Retinal pigment epithelial cell (primary cell): Measurements from ENCODE around the gene ZNHIT2.

Experiments used
- DNase-seq: peaks from one replicate; pipeline ENCODE4 v3.0.0-alpha.2; 2010; ENCODE audit warnings: low read depth
- H3K4me3 ChIP-seq: 2 replicates; pipeline ENCODE4 v1.5.1; 2011; ENCODE audit warnings: mild to moderate bottlenecking, low read length, control low read depth, moderate library complexity
- TF ChIP-seq, protein P1 (sequence below): conservative IDR thresholded peaks from 2 replicates; pipeline ENCODE4 v1.5.1; 2011; ENCODE audit warnings: low read depth, low read length, control low read depth, inconsistent platforms

Gene ZNHIT2

DNA sequence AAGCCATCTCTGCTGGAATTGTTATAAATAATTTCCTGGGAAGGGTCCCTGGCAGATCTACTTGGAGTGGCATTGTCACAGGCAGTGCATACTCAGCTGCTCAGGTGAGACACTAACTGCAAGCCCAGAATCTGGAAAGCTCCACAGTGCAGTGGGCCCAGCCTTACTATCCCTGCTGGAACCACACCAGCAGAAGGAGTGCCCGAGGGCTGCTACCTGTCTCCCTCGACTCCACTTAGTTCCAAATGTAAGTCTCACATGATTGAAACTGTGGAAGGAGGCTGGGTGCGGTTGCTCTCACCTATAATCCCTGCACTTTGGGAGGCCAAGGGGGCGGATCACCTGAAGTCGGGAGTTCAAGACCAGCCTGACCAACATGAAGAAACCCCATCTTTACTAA lies 31.2 kb upstream of the ZNHIT2 start:
- H3K4me3 ChIP-seq, result no peak overlapping the region
- TF ChIP-seq, protein P1, sequence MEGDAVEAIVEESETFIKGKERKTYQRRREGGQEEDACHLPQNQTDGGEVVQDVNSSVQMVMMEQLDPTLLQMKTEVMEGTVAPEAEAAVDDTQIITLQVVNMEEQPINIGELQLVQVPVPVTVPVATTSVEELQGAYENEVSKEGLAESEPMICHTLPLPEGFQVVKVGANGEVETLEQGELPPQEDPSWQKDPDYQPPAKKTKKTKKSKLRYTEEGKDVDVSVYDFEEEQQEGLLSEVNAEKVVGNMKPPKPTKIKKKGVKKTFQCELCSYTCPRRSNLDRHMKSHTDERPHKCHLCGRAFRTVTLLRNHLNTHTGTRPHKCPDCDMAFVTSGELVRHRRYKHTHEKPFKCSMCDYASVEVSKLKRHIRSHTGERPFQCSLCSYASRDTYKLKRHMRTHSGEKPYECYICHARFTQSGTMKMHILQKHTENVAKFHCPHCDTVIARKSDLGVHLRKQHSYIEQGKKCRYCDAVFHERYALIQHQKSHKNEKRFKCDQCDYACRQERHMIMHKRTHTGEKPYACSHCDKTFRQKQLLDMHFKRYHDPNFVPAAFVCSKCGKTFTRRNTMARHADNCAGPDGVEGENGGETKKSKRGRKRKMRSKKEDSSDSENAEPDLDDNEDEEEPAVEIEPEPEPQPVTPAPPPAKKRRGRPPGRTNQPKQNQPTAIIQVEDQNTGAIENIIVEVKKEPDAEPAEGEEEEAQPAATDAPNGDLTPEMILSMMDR, result no peak
- DNase-seq, result no peak

DNA sequence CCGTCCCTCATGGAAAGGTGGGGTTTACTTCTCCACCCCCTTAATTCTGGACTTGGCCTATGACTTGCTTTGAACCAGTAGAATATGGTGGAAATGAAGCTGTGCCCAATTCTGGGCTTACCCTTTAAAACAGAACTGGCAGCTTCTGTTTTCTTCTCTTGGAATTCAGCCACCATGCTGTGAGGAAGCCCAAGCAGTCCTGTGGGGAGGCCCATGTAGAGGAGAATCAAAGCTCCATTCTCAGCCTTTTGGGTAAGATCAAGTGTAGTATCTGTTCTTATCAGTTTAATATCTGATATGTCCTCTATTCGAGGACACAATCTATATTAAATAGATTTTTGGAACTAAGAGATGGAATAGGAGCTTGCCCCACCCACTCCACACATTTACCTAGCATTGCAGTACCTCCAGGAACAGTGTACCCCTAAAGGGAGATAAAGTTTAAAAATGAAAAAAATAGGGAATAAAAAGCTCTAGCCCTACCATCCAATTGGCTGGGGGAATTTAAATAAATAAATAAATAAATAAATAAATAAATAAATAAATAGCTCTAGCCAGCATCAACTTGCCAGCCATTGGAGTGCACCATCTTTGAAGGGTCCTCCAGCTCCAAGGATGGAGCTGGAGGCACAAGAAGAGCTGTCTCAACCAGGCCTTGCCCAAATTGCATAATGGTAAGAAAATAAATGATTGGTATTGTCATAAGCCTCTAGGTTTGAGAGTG lies 30.0 kb upstream of the ZNHIT2 start:
- no peak for DNase-seq
- no peak overlapping the region for H3K4me3 ChIP-seq
- TF ChIP-seq, protein P1, result no peak

DNA sequence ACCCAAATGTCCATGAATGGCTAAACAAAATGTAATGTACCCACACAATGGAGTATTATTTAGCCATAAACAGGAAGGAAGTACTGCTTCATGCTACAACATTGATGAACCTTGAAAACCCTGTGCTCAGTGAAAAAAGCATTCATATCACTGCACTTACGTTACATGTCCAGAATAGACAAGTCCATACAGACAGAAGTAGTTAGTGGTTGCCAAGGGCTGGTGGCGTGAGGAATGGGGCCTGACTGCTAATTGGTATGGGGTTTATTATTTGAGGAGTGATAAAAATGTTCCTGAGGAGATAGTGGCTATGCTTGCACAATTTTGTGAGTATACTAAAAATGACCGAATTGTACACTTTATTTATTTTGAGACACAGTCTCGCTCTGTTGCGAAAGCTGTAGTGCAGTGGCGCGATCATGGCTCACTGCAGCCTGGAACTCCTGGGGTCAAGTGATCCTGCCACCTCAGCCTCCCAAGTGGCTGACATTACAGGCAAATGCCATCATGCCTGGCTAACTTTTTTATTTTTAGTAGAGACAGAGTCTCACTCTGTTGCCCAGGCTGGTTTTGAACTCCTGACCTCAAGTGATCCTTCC lies 24.5 kb upstream of the ZNHIT2 start:
- DNase-seq, result no peak
- TF ChIP-seq, protein P1, result no peak
- no peak overlapping the region for H3K4me3 ChIP-seq

DNA sequence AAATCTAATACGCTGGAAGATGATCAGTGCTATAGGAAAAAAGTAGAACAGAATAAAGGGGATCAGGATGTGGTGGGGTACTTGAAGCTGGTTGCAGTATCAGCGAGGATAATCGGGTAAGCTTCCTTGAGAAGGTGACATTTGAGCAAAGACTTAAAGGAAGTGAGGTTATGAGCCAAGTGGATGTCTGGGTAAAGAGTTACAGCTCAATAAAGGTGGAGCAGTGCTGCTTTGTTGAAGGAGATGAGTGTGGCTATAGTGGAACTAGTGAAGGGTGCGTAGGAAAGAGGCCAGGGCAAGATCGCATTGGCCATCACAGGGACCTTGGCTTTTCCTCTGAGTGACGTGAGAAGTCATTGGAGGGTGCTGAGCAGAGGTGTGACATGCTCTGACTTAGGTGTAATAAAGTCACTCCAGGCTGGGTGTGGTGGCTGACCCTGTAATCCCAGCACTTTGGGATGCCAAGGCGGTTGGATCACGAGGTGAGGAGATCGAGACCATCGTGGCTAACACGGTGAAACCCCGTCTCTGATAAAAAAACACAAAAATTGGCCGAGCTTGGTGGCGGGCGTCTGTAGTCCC lies 19.1 kb upstream of the ZNHIT2 start:
- DNase-seq, result no peak
- H3K4me3 ChIP-seq, result no peak overlapping the region
- TF ChIP-seq, protein P1, result no peak

DNA sequence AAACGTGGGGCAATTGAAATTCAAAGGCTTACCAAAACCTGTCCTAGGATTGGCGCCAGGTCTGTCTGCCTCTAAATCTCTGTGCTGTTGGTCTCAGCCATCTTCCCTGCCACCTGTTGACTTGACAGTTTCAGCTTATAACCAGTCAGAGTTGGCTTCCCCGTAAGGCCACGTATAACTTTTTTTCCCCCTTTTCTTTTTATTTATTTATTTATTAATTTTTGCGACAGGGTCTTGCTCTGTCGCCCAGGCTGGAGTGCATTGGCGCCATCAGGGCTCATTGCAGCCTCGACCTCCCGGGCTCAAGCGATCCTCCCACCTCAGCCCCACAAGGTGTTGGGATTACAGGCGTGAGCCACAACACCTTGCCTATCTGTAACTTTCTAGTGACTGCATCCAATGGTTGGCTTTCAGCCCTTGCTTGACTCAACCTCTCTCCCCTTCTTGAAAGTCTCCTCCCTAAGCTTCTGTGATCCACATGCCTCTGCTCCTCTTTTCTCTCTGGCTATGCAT lies 18.2 kb upstream of the ZNHIT2 start:
- TF ChIP-seq, protein P1, result no peak
- peak overlapping the region; percentile 91 for H3K4me3 ChIP-seq
- no peak for DNase-seq

DNA sequence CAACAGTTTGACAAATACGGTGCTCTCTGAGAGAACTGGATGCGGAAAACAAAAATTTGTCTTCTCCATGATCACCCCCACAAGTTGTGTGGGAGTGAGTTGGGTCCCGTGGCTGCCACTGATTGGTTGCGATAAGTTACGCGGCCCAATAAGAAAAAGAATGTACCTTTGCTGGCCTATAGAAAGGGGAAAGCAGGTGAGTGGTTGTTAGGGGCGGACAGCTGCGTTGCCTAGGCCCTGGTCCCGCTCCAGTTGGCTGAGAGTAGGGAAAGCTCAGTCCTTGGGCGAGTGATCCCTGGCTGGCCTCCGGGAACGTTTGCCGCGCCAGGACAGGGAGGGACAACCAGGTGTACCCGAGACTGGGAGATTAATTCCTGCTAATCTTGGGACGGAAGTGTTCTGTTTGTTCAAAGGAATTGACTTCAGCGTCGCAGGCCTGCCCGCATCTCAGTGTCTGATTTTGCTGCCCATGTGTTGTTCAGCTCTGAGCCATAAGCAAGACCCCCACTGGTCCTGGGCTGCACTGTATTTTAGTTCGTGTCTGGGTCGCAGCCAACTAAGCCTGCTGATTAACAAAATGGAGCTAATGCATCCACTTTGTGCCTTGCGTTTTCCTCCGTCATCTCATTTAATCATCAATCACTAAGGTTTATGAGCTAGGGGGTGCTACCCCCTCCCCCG lies 17.6 kb upstream of the ZNHIT2 start:
- TF ChIP-seq, protein P1, result no peak

More for the DNA sequence above, 17.6 kb upstream of the ZNHIT2 start:
- peak overlapping the region; percentile 91 for H3K4me3 ChIP-seq
- peak; percentile 97 for DNase-seq
